Neural progenitor cell (in vitro differentiated cells): Measurements from ENCODE around the gene NT5C2.

ENCODE experiments used
- EZH2 ChIP-seq: fragments of 200-600 bp; sonication (generic); IDR thresholded peaks from 2 replicates; pipeline ENCODE4 v1.6.1; 2017; ENCODE audit warnings: antibody characterized with exemption, mild to moderate bottlenecking, moderate library complexity
- EZH2phosphoT487 ChIP-seq: fragments of 200-600 bp; sonication (generic); IDR thresholded peaks from 2 replicates; pipeline ENCODE4 v1.6.1; 2017; ENCODE audit warnings: antibody characterized with exemption
- TF ChIP-seq, protein P1 (sequence below): fragments of 200-600 bp; sonication (generic); IDR thresholded peaks from 2 replicates; pipeline ENCODE4 v1.5.1; 2017; ENCODE audit warnings: antibody characterized with exemption, mild to moderate bottlenecking

GRCh38 chr10:103111918-103112877 is 80.9 kb downstream of the NT5C2 start:
- TF ChIP-seq, protein P1, sequence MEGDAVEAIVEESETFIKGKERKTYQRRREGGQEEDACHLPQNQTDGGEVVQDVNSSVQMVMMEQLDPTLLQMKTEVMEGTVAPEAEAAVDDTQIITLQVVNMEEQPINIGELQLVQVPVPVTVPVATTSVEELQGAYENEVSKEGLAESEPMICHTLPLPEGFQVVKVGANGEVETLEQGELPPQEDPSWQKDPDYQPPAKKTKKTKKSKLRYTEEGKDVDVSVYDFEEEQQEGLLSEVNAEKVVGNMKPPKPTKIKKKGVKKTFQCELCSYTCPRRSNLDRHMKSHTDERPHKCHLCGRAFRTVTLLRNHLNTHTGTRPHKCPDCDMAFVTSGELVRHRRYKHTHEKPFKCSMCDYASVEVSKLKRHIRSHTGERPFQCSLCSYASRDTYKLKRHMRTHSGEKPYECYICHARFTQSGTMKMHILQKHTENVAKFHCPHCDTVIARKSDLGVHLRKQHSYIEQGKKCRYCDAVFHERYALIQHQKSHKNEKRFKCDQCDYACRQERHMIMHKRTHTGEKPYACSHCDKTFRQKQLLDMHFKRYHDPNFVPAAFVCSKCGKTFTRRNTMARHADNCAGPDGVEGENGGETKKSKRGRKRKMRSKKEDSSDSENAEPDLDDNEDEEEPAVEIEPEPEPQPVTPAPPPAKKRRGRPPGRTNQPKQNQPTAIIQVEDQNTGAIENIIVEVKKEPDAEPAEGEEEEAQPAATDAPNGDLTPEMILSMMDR, result no peak
- no peak for TF ChIP-seq EZH2
- TF ChIP-seq EZH2phosphoT487, result no peak
